ENCODE measurements around the gene KLHDC10. TPM values are rescaled to one million over a fixed set of nuclear protein-coding genes. Genes with fewer than 3 reads are reported as not detected.

KLHDC10 gene
- total and polyA plus RNA-seq, 2 of the 13 experiments (the other 11 are each of a cell fraction or from before 2014, with no cell fraction given): 11.9 to 21.6 TPM

DNA sequence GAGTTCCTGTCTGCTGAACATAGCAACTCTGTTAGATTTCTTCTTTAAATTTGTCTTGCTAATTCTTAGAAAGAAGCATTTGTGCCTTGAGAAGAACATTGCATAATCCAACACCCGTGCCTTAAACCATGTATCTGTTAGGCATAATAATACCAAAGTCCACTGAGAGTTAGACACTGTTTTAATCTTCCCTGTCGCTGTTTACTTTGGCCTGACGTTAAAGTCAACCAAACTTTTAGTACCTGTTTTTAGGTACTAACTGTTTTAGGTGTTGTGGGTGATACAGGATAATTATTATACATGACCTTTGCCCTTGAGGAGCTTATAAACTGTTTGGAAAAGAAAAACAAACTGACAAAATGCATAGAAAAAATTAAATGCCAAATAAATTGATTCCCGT, 43.6 kb downstream of the KLHDC10 start (continued):
- TF ChIP-seq ZMYM4 (CRISPR knock-in tag; IDR thresholded peaks at IDR 0.05) (no peak; the same call in 1 of the 2 replicates), KDM2A (CRISPR knock-in tag; IDR thresholded peaks at IDR 0.05; ENCODE audit: borderline replicate concordance, low read depth) (no peak), NCOR1 (IDR thresholded peaks at IDR 0.05; ENCODE audit: borderline replicate concordance, low read length) (peak; percentile 51; the same call in 1 of the 2 replicates), ZSCAN21 (CRISPR knock-in tag; IDR thresholded peaks at IDR 0.05; ENCODE audit: borderline replicate concordance) (no peak), GABPB1 (CRISPR knock-in tag; IDR thresholded peaks at IDR 0.05) (no peak), ZNF354B (CRISPR knock-in tag; IDR thresholded peaks at IDR 0.05) (no peak), REXO4 (CRISPR knock-in tag; IDR thresholded peaks at IDR 0.05; ENCODE audit: borderline replicate concordance) (no peak), RORA (CRISPR knock-in tag; IDR thresholded peaks at IDR 0.05) (no peak), KLF6 (CRISPR knock-in tag; IDR thresholded peaks at IDR 0.05) (no peak), ZNF343 (CRISPR knock-in tag; IDR thresholded peaks at IDR 0.05) (no peak), NCOA5 (CRISPR knock-in tag; IDR thresholded peaks at IDR 0.05) (no peak), SALL1 (CRISPR knock-in tag; IDR thresholded peaks at IDR 0.05) (no peak), ZNF557 (CRISPR knock-in tag; IDR thresholded peaks at IDR 0.05) (no peak), POLR2G (IDR thresholded peaks at IDR 0.05; ENCODE audit: low read depth, low read length) (no peak), ZNF563 (CRISPR knock-in tag; IDR thresholded peaks at IDR 0.05) (no peak), ZNF501 (CRISPR knock-in tag; IDR thresholded peaks at IDR 0.05) (no peak), ZNF225 (CRISPR knock-in tag; IDR thresholded peaks at IDR 0.05) (no peak), NKX3-1 (CRISPR knock-in tag; IDR thresholded peaks at IDR 0.05) (no peak), SP4 (CRISPR knock-in tag; IDR thresholded peaks at IDR 0.05) (no peak), FOXA1 (IDR thresholded peaks at IDR 0.05) (no peak), FOXA1 (CRISPR knock-in tag; IDR thresholded peaks at IDR 0.05) (peak; percentile 81), ZNF543 (CRISPR knock-in tag; IDR thresholded peaks at IDR 0.05) (no peak), ZFY (CRISPR knock-in tag; IDR thresholded peaks at IDR 0.05) (no peak; the same call in 1 of the 2 replicates)
- TF ChIP-seq, protein P1, sequence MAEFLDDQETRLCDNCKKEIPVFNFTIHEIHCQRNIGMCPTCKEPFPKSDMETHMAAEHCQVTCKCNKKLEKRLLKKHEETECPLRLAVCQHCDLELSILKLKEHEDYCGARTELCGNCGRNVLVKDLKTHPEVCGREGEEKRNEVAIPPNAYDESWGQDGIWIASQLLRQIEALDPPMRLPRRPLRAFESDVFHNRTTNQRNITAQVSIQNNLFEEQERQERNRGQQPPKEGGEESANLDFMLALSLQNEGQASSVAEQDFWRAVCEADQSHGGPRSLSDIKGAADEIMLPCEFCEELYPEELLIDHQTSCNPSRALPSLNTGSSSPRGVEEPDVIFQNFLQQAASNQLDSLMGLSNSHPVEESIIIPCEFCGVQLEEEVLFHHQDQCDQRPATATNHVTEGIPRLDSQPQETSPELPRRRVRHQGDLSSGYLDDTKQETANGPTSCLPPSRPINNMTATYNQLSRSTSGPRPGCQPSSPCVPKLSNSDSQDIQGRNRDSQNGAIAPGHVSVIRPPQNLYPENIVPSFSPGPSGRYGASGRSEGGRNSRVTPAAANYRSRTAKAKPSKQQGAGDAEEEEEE (CRISPR knock-in tag; IDR thresholded peaks at IDR 0.05; ENCODE audit: borderline replicate concordance): no peak
- TF ChIP-seq, protein P2, sequence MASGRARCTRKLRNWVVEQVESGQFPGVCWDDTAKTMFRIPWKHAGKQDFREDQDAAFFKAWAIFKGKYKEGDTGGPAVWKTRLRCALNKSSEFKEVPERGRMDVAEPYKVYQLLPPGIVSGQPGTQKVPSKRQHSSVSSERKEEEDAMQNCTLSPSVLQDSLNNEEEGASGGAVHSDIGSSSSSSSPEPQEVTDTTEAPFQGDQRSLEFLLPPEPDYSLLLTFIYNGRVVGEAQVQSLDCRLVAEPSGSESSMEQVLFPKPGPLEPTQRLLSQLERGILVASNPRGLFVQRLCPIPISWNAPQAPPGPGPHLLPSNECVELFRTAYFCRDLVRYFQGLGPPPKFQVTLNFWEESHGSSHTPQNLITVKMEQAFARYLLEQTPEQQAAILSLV (CRISPR knock-in tag; IDR thresholded peaks at IDR 0.05; ENCODE audit: borderline replicate concordance): no peak
- TF ChIP-seq, protein P3, sequence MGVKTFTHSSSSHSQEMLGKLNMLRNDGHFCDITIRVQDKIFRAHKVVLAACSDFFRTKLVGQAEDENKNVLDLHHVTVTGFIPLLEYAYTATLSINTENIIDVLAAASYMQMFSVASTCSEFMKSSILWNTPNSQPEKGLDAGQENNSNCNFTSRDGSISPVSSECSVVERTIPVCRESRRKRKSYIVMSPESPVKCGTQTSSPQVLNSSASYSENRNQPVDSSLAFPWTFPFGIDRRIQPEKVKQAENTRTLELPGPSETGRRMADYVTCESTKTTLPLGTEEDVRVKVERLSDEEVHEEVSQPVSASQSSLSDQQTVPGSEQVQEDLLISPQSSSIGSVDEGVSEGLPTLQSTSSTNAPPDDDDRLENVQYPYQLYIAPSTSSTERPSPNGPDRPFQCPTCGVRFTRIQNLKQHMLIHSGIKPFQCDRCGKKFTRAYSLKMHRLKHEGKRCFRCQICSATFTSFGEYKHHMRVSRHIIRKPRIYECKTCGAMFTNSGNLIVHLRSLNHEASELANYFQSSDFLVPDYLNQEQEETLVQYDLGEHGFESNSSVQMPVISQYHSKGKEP (CRISPR knock-in tag; IDR thresholded peaks at IDR 0.05): no peak
- TF ChIP-seq, protein P4, sequence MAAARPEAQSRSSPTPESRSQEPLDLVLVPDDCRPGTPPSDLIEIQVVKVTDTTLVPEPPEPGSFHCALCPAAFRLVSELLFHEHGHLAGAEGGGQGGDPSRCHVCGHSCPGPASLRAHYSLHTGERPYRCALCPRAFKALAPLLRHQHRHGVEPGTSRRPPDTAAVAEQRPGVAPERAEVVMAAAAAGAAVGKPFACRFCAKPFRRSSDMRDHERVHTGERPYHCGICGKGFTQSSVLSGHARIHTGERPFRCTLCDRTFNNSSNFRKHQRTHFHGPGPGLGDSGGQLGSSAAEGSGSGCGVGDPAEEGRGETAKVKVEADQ (CRISPR knock-in tag; IDR thresholded peaks at IDR 0.05; ENCODE audit: borderline replicate concordance): no peak
- TF ChIP-seq, protein P5, sequence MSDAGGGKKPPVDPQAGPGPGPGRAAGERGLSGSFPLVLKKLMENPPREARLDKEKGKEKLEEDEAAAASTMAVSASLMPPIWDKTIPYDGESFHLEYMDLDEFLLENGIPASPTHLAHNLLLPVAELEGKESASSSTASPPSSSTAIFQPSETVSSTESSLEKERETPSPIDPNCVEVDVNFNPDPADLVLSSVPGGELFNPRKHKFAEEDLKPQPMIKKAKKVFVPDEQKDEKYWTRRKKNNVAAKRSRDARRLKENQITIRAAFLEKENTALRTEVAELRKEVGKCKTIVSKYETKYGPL (CRISPR knock-in tag; IDR thresholded peaks at IDR 0.05): peak; percentile 63; the same call in 1 of the 2 replicates
